NCI-H2196 (cell line): ENCODE measurements around the gene WSCD2.
"Not testable (repeated sequence)": the region's sequence is repeated elsewhere in the genome, so short reads cannot be mapped to it uniquely, and the experiment has no call there.

Experiments used
- DNase-seq: peaks from one replicate; lab custom pipeline; 2025; ENCODE audit not compliant: unreplicated experiment; lab: John Stamatoyannopoulos, UW

Gene WSCD2

GRCh38 chr12:108191938-108192337 lies 62.9 kb downstream of the WSCD2 start:
- no peak for DNase-seq

- DNase-seq: no peak
Measured at GRCh38 chr12:108193493-108193892, 64.4 kb downstream of the WSCD2 start.

GRCh38 chr12:108193917-108194316 lies 64.8 kb downstream of the WSCD2 start:
- DNase-seq: peak; percentile 49

- DNase-seq: no peak
Measured at GRCh38 chr12:108194585-108194984, 65.5 kb downstream of the WSCD2 start.

- DNase-seq: no peak
Measured at GRCh38 chr12:108196319-108196718, 67.2 kb downstream of the WSCD2 start.

- no peak for DNase-seq
Measured at GRCh38 chr12:108196921-108197320, 67.8 kb downstream of the WSCD2 start.

- no peak for DNase-seq
Measured at GRCh38 chr12:108198043-108198442, 69.0 kb downstream of the WSCD2 start.

- no peak for DNase-seq
Measured at GRCh38 chr12:108199106-108199505, 70.0 kb downstream of the WSCD2 start.

- no peak for DNase-seq
Measured at GRCh38 chr12:108201808-108202207, 72.7 kb downstream of the WSCD2 start.

GRCh38 chr12:108204117-108204987 lies 75.3 kb downstream of the WSCD2 start:
- no peak for DNase-seq

- peak; percentile 34 for DNase-seq
Measured at GRCh38 chr12:108205864-108206263, 76.8 kb downstream of the WSCD2 start.

GRCh38 chr12:108207791-108208730 lies 79.0 kb downstream of the WSCD2 start:
- DNase-seq: no peak

- DNase-seq: no peak
Measured at GRCh38 chr12:108210001-108210400, 80.9 kb downstream of the WSCD2 start.

GRCh38 chr12:108211157-108211556 lies 82.1 kb downstream of the WSCD2 start:
- no peak for DNase-seq

- DNase-seq: no peak
Measured at GRCh38 chr12:108213871-108214445, 84.9 kb downstream of the WSCD2 start.

GRCh38 chr12:108214486-108214885 lies 85.4 kb downstream of the WSCD2 start:
- no peak for DNase-seq

- DNase-seq: peak; percentile 14
Measured at GRCh38 chr12:108215458-108215857, 86.4 kb downstream of the WSCD2 start.

GRCh38 chr12:108218921-108219320 lies 89.8 kb downstream of the WSCD2 start:
- no peak for DNase-seq

- not testable (repeated sequence) for DNase-seq
Measured at GRCh38 chr12:108225101-108225500, 96.0 kb downstream of the WSCD2 start.

GRCh38 chr12:108226866-108227265 lies 97.8 kb downstream of the WSCD2 start:
- no peak for DNase-seq

- DNase-seq: no peak
Measured at GRCh38 chr12:108228746-108229145, 99.7 kb downstream of the WSCD2 start.
